NCI-H82 treated with DMSO at 0.1 percent for 48 hours (cell line): ENCODE results near the gene ANXA2.

ENCODE experiments used
- DNase-seq: peaks from one replicate; lab custom pipeline; 2025; ENCODE audit not compliant: unreplicated experiment; lab: John Stamatoyannopoulos, UW

The ANXA2 gene

GRCh38 chr15:60371175-60372051 is 26.4 kb downstream of the ANXA2 start:
- no peak for DNase-seq

- no peak for DNase-seq
Observed at GRCh38 chr15:60370869-60371136, 27.0 kb downstream of the ANXA2 start.

DNA sequence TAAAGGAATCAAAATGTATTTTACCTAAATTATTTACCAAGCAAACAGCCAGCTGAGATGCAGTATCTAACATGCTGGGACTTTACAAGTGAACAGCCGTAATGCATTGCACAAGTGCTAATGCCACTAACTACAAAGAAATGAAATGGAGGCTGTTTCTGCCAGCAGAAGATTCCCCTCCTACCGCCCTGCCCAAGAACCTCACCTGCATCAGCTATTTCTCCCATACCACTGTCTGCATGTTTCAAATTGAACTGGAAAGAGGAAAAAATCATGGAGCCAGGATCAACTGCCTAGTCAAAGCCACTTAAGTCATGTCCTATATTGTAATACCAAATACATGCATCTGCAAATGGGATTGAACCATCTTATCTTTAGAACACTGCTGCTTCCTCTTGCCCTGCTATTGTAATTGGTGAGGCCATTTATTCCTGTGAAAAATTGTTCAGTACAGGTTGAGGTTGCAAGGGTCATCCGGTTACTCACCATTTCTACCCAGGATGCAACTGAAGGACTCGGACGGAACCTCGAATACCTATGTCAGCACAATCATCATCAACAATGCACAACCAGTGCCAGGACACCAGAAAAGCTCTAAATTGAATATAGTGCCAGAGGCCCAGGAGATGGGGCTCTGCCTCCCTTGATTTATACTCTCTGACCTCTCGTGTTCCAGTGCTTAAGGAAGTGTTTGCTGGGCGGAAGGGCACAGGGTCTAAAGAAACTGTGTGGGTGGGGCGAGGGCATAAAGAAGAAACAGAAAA is 27.5 kb downstream of the ANXA2 start:
- DNase-seq: no peak

- peak; percentile 85 for DNase-seq
Observed at GRCh38 chr15:60369696-60370095, 28.1 kb downstream of the ANXA2 start.

GRCh38 chr15:60364612-60364924 is 33.2 kb downstream of the ANXA2 start:
- DNase-seq: no peak

- DNase-seq: no peak
Observed at GRCh38 chr15:60363903-60364611, 33.7 kb downstream of the ANXA2 start.

DNA sequence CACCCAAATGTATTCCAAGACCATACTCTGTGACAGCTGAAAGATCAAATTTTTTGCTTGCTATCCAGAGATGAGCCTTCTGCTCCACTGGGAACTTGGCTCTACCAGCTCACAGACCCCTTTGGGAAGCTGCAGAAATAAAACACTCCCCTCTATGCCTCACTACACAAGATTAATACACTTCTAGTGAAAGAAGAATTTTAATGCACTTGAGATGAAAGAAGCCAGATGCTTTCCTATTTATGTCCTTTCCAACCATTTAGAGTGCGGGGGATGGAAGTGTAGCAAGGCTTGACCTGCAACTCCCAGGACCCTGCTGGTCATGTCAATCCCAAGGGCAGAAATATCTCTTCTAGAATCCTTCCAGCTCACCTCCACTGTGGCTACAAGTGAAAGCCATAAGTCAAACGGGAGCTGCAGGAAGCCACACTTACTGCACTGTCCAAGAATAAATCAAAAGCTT is 34.7 kb downstream of the ANXA2 start:
- DNase-seq: no peak

- DNase-seq: no peak
Observed at GRCh38 chr15:60362321-60363086, 35.3 kb downstream of the ANXA2 start.

GRCh38 chr15:60359738-60360137 is 38.0 kb downstream of the ANXA2 start:
- DNase-seq: peak; percentile 55

- peak; percentile 89 for DNase-seq
Observed at GRCh38 chr15:60358935-60359682, 38.7 kb downstream of the ANXA2 start.

GRCh38 chr15:60356832-60357231 is 41.0 kb downstream of the ANXA2 start:
- no peak for DNase-seq

DNA sequence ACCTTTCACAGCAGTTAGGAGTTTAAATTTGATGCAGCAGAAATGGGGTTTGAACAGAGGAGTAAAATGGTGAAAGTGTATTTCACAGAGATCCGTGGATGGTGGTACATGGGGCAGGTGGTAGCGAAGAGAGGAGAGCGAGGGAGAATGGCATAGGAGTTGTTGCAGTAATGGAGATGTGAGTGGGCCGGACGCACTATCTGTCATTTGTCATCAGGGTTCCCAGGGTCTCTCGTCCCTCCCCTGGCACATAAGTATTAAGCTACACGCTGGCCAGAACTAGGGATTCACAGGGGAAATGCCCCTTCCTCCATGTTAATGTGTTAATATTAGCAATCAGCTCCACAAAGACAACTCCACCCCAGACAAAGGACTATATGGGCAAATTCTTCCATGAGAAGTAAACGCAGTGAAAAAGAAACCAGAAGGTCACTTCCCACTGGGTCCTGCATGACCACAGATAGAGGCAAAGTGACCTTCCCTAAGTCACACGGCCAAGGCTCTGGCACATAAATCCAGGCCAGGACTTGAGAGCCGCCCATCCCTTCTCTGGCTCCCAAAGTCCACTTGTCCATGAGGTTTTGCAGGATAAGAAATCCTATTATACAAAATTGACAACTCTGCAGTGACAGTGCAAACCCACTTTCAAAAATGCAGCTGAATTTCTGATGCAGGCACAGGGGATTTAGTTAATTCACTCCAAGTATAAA is 42.5 kb downstream of the ANXA2 start:
- DNase-seq: no peak

DNA sequence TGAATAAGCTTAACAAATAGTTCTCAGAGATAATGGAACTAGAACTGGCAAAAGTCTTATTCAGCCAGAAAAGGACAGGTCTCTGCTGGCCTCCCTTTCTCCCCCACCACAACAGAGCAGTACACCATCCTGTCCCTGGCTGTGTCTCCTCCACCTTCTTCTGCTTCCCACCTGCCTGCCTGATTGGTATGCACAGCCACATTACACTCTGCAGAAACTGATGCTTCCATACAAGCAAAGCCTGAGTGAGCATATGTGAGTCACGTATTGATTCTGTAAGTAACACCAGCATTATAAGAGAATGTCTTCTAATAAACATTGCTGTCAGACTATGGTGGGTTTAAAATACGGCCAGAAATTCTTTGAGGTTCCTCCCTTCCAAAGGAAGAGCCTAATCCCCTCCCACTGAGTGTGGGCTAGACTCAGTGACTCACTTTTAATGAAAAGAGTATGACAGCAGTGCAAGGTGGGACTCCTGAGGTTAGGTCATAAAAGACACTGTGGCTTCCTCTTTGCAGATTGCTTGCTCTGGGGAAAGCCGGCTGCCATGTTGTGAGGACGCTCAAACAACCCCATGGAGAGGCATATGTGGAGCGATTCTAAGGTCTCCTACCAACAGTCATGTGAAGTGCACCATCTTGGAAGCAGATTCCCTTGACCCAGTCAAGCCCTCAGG is 44.4 kb downstream of the ANXA2 start:
- no peak for DNase-seq

DNA sequence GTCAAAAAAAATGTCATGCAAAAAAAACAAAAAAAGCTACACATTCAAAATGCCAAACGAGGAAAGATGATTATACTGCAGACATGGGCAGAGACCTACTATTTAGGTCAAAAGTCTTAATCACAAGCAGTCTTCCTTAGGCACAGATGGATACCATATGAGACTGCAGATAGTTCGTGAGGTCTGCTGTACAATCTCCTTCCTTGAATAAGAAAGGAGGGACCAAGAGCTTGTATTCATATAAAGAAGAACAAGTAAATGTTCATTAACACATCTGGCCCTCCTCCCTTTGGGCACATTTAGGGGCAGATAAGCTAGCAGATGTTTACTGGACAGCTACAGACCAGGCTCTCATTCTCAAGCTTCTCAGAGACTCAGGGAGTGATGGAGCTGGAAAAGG is 45.3 kb downstream of the ANXA2 start:
- DNase-seq: no peak

DNA sequence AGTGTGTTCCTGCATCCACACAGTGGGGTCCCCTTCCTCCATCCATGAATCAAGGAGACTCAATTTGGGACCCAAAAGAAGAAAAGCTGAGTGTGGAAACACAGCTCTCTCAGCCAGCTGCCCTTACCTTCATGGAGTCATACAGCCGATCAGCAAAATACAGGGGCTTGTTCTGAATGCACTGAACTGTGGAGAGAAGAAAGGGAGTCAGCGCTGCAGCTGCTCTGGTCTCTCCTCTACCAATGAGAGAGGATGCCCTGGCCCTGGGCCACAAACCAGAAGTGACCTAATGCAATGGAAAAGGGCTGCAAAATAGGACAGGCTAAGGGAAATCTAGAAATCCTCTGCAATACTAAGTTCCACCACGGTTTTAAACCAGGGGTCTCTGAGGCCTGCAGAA is 46.7 kb downstream of the ANXA2 start:
- DNase-seq: peak; percentile 62

DNA sequence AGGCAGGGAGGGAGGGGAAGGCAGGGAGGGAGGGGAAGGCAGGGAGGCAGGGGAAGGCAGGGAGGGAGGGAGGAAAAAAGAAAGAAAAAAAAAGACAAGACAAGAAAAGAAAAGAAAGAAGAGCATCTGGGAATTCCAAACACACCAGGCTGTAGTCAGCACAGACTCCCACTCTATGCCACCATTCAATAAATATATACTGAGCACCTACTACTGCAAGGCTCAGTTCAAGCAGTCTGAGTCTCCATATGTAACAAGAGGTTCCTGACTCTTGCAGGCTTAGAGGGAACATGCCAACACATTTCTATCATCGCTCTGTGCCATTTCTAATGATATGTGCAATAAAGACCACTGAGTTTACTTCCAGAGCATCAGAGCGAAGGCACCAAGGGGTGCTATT is 47.7 kb downstream of the ANXA2 start:
- DNase-seq: no peak

GRCh38 chr15:60349589-60349988 is 48.2 kb downstream of the ANXA2 start:
- no peak for DNase-seq

- DNase-seq: no peak
Observed at GRCh38 chr15:60347480-60348049, 50.2 kb downstream of the ANXA2 start.

GRCh38 chr15:60346653-60347052 is 51.1 kb downstream of the ANXA2 start:
- no peak for DNase-seq
